NK-92 (cell line): ENCODE results near the gene NFATC2.
"Not testable (repeated sequence)": the region's sequence is repeated elsewhere in the genome, so short reads cannot be mapped to it uniquely, and the experiment has no call there.

Experiments
- DNase-seq: peaks from one replicate; lab custom pipeline; 2025; ENCODE audit not compliant: unreplicated experiment; lab: John Stamatoyannopoulos, UW

Gene NFATC2

DNA sequence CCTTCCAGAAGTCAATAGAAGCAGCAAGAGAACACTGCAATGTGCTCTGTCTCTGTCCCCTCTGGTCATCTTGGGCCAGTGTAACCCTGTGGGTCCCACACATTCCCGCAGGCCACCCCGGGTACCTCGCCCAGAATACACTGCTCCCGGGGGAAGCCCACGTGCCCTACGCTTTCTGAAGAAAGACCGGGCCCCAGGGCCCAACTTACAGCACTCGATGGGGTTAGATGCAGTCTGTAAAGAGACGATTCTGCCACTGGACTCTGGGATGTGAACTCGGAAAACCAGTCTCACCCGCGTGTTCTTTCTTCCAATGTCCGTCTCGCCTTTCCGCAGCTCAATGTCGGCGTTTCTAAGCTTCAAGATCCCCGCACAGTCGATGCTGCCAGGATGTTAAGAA lies 68.7 kb downstream of the NFATC2 start:
- DNase-seq: no peak

DNA sequence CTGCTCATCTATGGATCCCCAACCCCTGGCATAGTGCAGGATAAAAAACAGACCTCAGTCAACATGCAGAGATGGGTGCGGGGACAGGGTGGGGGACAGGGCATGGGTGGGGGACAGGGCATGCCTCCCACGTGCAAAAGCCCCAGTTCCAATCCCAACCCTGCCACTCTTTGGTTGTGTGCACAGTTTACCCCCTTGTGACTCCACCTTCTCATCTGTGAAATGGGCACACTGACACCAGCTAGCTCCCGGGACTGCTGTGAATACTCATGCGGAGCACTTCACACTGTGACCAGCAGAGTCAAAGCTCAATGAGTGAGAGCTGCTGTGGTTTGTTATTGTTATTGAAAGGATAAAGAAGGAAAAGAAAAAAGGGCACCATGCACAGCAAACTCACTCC lies 69.3 kb downstream of the NFATC2 start:
- DNase-seq: no peak

DNA sequence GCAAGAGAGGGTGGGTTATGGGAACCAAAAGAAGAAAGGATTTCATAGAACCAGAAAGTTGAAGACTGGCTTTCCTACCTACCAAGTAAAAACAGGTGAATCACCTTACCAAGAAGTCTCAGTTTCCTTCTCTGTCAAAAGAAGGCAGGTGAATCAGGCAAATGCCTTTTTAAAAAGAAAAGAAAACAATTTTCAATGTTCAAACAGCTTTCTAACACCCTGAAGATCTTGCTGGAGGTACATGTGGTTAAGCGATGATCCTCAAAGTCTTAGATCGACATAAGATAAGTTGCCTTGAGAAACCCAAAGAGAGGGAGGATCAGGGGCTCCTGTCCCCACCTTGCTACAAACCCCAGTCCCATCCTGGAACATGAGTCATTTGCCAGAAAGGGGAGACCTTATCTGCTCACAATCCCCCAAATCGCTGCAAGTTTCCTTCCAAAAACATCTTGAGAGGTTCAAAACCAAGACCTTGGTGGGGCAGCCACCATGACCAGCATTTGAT lies 71.6 kb downstream of the NFATC2 start:
- no peak for DNase-seq

DNA sequence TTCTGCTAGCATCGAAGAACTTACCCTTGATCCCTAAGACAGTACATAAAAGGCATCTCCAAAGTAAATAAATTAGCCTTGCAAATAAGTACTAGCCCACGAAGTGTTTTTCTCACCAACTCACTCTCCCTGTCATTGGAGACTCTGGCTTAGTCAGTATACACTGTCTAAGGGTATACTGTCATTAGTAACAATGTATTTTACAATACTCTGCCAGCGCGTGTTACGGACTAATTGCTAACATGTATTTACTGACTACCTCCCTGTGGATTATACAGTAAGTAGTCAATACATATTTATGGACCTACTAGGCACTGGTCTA lies 72.1 kb downstream of the NFATC2 start:
- DNase-seq: no peak

DNA sequence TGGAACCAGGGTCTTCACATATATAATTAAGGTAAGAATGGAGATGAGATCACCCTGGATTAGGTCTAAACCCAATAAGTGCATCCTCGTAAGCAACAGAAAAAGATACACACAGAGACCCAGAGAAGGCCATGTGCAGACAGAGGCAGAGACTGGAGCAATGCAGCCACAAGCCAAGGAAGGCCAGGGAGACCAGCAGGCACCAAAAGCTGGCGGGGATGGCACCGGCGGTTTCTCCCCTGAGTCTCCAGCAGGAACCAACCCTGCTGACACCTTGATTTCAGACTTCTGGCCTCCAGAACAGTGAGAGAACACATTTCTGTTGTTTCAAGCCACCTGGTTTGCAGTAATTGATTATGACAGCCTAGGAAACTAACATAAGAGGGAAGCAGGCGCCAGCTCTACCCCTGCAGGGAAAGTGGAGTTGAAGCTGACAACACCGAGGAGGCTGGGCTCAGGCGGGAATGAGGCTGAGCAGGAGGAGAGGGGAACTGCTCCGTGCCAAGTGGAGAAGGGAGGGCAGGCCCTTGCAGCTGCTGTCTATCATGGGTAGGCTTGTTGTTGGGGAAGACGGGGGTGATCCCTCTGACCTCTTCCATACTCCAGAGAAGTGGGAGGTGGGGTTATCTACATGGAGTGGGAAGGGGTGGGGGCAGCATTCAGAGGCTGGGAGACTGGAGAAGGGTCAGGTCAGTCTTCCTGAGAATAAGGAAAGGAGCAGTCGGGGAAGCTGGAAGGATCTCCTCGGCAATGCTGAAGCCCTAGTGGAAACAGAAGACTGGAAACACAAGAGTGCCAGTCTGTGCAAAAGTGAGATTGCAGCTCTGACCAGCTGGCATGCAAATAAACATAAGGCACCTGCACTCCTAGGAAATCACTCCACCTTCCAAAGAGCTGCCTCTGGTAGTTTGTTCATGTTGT lies 72.7 kb downstream of the NFATC2 start:
- DNase-seq: no peak

DNA sequence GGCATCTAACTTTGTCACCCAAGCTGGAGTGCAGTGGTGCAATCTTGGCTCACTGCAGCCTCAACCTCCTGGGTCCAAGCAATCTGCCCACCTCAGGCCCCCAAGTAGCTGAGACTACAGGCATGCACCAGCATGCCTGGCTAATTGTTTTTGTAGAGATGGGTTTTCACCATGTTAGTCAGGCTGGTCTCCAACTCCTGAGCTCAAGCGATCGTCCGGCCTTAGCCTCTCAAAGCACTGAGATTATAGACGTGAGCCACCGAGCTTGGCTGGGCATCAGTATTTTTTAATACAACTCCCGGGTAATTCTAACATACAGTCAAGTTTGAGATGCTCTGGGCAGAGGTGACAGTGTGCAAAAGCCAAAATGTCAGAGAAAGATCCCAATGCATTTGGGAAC lies 73.5 kb downstream of the NFATC2 start:
- no peak for DNase-seq

DNA sequence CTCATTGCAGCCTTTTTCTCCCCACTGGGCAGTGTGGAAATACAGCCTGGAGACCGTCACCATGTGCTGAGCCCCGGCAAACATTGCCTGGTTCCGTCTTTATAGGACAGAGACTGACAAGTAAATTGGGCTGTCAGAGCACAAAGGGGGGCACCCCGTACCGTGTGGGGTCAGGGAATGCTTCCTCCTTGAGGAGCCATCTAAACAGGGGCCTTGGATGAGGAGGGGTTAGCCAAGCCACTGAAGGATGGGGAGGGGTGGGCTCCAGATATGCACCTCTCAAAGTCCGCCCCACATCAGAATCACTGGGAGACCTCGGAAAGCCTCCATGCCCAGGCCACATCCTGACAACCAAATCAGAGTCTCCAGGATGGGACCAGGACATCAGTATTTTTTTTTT lies 73.9 kb downstream of the NFATC2 start:
- DNase-seq: no peak

DNA sequence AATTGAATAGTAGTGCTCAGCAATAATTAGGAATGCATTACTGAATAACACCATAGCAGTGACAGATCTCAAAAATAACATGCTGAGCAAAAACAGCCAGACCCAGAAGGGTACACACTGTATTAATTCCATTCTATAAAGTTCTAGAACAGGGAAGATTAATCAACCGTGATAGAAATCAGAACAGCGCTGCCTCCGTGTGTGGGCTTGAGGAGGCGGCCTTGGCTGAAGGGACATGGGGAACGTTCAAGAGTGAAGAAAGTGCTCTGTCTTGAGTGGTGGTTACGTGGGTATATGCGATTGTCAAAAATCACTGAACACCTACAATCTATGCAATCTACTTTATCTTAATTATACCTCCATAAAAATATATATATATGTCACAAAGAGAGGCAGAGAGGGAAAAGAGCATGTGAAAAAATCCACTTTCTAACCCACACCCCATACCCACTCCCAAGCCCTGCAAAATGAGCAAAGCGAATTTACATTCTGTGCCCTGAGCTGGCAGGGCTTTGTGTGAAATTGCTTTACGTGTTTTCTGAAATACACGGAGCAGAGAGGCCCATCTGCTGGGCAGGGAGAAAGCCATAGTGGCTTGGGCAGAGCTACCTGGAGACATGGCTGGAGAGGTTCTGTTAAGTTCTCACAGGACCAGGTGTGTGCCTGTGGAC lies 74.4 kb downstream of the NFATC2 start:
- no peak for DNase-seq

DNA sequence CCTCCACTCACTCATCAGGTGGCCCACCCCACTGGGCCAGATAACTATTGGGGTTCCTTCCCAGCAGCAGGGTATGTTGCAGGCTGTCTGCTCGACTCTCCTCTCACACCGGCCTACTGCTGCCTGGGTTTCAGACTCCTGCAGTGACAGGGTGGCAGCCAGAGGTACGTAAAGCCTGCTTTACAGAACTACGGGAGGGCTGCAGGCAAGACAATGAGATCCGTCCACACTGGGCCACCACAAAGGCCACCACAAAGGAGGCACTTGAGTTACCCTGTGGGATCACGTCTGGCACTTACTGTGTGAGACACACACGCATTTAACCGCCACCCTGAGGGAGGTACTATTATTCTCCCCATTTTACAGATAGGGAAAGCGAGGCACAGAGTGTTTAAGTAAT lies 78.5 kb downstream of the NFATC2 start:
- DNase-seq: no peak

DNA sequence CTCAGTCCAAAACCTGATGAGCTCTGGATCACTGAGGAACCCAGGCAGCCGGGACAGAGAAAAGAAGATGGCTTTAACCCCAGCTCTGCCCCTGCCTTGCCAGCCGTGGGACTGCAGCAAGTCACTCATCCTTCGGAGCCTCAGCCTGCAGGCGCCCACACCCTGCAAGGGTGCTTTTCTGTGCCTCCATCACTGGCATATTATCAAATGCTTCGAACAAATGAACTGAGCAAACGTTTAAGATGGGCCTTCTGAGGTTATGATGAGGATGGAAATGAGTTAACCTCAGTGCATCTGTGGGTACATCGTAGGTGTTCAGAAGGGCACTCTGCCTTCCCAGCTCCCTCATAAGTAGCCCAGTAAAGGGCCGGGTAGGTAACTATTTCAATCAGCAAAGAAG lies 79.0 kb downstream of the NFATC2 start:
- no peak for DNase-seq

DNA sequence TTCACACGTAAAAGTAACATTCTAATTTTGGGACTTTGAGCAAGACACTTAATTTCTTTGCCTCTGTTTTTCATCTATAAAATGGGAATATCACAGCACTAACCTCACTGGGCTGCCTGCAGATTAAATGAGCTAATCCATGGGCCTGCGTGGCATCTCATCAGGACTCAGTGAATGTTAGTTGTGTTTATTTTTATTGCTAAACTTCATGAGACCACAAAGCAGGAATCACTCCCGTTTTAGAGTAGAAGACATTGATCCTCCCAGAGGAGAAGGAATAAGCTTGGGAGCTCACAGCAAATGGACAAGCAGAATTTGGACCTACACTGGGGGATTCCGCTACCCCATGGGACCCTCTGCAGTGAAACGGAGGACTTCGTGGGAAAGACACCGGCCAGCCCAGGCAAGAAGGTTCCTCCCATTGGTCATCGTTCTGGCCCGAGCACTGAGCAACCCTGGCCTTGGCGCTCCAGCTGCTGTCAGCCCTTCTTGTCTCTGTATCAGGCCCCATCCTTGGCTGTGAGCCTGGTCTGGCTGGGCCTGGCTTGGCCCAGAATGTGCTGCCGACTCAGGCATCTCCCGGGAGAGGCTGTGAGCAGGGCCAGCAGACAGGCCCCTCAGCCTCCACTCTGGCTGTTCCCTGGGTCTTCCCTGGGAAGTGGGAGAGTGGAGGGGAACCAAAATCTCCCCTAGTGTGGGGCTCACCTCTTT lies 79.8 kb downstream of the NFATC2 start:
- DNase-seq: no peak

DNA sequence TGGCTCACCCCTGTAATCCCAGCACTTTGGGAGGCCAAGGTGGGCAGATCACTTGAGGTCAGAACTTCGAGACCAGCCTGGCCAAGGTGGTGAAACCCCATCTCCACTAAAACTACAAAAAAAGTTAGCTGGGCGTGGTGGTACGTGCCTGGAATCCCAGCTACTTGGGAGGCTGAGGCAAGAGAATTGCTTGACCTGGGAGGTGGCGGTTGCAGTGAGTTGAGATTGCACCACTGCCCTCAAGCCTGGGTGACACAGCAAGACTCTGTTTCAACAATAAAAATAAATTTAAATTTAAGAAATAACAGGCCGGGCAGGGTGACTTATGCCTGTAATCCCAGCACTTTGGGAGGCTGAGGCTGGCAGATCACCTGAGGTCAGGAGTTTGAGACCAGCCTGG lies 80.7 kb downstream of the NFATC2 start:
- DNase-seq: not testable (repeated sequence)

DNA sequence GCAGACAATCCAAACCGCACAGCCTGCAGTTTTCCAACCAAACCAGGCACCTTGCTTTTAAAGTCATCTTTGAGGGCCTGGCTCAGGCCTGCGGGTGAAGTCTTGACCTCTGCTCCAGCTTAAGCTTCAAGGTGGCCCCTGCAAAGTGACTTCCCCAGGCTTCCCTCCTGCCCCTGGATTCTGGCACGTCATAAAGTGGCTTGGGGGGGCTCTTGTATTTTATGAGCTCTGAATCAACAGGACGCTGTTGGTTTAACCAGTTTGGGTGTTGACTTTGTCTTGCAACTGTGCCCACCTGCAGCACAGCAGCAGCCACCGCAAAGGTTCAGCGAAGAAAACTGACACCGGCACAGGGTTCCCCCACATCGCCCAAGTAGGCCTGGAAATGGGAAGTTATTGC lies 81.2 kb downstream of the NFATC2 start:
- DNase-seq: no peak

DNA sequence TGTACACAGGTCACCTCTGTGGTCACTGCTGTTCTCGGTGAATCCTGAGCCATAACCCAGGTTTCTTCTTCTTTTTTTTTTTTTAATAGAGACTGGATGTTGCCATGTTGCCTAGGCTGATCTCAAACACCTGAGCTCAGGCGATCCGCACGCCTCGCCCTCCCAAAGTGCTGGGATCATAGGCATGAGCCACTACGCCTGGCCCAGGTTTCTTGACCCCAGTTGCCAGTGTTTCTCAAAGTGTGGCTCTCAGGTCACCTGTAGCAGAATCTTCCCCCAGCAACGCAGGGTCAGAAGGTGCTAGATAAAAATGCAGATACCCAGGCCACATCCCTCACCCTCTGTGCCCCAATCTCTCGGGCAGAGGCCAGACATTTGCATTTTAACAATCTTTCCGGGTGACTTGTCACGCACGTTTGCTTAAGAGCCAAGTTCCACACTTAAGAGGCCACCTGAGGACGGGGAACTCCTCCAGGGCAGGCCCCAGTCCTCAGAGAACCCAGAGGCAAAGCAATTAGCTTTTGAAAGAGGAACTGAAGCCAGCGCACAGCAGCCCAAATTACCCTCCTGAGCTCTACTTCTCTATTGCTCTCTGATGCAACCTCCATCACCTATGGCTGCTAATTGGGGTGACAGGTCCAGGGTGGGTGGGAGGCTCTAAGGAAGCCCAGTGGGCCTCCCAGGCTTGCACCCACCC lies 81.8 kb downstream of the NFATC2 start:
- DNase-seq: no peak

DNA sequence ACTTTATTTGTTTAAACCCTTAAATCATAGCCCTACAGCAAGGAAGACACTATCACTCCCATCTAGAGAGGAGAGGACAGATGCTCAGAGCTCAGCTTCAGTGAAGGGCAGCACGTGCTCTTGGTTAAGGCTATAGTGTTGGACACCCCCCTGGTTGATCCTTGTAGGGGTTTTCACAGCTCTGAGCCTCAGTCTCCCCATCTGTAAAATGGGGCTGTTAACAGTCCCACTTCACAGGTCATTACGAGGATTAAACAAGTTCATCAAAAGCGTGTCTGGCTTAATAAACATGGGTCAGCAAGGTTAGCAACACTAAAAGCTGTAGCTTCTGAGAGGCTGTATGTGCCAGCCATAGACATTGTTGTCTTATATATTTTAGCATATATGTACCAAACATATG lies 82.4 kb downstream of the NFATC2 start:
- DNase-seq: no peak

DNA sequence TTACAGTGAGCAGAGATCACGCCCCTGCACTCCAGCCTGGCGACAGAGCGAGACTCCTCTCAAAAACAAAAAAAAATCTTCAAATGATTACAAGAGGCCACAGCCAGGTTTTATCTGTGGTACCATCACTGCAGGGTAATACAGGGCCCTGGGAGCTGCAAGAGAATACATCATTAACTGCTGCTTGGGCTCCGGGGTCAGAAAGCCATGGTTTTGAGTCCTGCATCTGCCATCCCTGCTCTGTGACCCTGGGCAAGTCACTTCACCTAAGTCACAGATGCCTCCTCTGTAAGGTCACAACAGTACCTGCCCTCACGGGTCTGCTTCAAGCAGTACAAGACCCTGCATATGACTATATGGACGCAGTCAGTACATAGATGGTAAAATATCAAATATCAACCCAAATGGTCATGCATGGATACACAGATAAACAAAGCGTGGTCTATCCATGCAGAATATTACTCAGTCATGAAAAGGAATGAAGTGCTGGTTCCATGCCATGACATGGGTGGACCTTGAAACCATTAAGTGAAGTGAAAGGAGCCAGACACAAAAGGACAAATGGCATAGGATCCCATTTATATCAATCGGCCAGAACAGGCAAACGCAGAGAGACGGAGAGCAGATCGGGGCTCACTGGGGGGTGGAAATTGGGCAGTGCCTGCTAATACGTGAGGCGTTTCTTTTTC lies 83.6 kb downstream of the NFATC2 start:
- no peak for DNase-seq

DNA sequence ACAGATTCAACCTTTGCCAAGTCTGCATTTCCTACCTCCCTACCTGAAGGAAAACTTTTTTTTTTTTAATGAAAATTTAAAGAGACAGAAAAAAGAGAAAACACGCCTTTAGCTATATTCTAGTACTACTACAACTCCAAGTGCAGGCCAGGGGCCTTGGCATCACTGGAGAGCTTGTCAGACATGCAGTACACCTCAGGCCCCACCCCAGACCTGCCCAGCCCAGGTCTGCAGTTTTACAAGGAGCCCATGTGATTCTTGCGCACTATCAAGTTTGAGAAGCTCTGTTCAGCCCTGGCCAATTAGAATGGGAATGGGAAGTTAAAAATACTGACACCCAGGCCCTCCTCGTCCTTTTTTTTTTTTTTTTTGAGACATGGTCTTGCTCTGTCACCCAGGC lies 85.0 kb downstream of the NFATC2 start:
- DNase-seq: no peak

DNA sequence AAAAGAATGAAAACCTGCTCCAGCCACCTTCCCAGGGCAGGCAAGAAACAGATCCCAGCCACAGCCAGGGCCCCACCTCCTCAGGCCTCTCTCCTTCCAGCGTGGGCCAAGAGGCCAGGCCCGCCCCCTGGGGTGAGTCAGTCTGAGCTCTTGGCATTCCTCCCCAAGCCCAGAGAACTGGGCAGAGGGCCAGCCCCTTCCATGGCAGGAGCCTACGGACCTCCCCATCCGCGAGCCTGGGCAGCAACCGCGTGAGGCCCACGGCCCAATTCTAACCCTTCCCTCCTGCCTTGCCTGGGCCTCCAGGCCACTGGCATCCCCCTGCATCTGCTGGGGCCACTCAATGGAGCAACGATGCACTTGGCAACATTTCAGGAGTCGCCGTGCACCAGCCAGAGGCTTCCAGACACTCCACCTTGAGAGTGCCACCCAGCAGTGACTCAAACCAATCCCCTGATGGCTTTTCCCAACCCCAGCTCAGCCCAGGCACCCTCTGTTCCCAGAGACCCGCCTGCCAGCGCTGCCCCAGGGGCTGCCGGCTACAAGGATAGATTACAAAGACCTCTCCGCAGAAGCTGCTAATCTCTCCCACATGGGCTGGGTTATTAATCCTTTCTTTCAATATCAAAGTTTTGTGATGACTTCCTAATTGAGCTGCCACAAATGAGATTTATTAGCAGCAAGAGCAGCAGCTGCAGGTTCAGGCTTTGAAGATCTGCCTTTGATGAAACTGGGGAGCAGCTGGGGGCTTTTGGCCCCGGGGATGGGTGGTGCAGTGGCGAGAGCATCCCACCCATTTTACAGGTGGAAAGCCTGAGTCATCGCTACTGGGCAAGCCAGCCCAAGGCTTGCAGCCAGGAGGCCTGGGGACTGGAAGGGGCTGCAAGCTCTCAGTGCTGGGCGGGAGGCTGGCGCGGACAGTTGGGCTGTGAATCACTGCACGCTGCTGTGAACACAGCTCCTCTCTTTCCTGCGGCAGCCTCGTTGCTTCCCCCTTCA lies 85.7 kb downstream of the NFATC2 start:
- no peak for DNase-seq

DNA sequence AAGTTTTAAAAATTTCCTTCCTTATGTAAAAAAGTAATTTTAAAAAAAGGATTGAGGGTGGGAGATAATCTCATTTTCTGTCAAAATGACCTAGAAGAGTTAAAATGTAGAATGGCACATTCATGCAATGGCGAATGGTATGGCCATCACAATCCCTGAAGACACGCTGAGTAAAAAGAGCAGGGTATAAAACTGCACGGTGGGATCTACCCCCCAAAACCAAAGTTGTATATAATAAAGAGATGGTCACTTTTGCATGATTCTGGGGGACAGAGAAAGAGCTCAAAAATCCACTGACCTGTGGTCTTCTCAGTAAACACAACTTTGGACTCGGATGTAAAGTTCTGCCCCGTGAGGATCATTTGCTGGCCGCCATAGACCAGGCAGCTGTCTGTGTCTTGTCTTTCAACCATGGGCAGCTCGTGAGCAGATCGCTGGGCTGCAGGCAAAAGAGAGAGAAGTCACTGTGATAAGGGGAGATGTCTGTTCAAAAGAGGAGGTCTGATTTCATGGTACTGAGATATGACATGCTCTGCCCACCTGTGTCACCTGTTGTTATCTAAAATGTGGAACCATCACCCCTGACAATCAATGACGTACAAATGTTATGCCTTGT lies 88.2 kb downstream of the NFATC2 start:
- no peak for DNase-seq
